GM10266 (cell line): ENCODE results near the gene PCDH9.

ENCODE experiments used
- DNase-seq: peaks from one replicate; pipeline ENCODE4 v3.0.0; 2012; ENCODE audit errors: extremely low spot score
- TF ChIP-seq, protein P1 (sequence below): IDR thresholded peaks from 2 replicates; pipeline ENCODE4 v1.5.1; 2012; ENCODE audit warnings: mild to moderate bottlenecking, low read depth; ENCODE audit not compliant: control insufficient read depth, insufficient read depth; ENCODE audit errors: missing control alignments

The PCDH9 gene

DNA sequence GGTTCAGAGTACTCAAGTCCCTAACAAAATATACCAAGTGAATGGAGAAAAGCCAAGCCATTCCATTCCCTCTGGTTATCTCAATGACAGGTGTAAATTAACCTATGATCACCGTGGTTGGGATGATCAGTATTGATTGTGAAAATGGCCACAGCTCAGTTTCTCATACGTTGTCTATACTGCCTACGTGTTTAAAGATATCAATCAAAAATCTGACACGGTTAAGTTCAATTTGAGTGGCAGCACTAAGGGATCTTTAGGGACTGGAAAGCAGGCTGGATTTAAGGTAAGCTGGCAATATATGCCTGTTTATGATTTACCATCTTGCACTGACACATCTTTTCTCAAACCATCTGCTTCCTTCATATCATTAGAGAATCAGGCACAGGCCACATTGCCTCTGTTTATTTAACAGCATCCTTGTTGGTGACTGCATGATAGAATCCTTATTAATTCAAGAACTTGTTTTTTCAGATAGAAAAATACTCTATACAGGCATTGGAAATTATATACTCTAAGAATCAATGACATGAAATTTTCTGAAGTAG lies 907.9 kb downstream of the PCDH9 start:
- no peak for DNase-seq
- TF ChIP-seq, protein P1, sequence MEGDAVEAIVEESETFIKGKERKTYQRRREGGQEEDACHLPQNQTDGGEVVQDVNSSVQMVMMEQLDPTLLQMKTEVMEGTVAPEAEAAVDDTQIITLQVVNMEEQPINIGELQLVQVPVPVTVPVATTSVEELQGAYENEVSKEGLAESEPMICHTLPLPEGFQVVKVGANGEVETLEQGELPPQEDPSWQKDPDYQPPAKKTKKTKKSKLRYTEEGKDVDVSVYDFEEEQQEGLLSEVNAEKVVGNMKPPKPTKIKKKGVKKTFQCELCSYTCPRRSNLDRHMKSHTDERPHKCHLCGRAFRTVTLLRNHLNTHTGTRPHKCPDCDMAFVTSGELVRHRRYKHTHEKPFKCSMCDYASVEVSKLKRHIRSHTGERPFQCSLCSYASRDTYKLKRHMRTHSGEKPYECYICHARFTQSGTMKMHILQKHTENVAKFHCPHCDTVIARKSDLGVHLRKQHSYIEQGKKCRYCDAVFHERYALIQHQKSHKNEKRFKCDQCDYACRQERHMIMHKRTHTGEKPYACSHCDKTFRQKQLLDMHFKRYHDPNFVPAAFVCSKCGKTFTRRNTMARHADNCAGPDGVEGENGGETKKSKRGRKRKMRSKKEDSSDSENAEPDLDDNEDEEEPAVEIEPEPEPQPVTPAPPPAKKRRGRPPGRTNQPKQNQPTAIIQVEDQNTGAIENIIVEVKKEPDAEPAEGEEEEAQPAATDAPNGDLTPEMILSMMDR, result no peak

DNA sequence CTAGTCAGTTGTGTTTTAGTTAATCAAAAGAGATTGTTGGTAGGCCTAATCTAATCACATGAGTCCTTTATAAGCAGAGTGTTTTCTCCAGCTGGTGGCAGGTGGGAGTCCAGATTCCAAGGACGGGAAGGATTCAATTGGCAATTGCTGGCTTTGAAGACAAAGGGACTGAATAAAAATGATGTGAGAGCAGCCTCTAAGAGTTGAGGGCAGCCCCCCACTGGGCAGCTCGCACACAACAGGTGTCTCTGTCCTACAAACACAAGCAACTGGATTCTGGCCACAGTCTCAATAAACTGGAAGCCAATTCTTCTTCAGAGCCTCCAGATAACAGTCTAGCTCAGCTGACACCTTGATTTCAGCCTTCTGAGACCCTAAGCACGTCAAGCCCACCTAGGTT lies 915.2 kb downstream of the PCDH9 start:
- no peak for DNase-seq
- TF ChIP-seq, protein P1, result no peak

DNA sequence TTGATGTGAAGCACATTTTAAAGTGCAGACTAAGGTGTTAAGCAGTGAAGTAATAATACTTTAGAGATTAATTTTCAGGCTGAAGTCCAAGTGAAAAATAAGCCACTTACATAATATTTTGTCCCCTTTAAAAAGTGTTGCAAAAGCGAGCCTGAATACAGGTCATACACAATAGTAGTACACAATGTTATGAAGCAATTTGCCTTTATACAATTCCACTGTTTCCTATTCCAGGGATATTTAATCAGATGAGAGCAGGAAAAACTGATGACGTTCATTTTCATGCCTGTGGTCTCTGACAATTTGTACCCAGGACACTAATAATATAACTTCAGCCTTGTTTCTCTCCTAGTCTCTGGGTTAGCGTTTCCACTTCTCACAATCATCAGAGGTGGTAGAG lies 916.7 kb downstream of the PCDH9 start:
- TF ChIP-seq, protein P1, result no peak
- no peak for DNase-seq

DNA sequence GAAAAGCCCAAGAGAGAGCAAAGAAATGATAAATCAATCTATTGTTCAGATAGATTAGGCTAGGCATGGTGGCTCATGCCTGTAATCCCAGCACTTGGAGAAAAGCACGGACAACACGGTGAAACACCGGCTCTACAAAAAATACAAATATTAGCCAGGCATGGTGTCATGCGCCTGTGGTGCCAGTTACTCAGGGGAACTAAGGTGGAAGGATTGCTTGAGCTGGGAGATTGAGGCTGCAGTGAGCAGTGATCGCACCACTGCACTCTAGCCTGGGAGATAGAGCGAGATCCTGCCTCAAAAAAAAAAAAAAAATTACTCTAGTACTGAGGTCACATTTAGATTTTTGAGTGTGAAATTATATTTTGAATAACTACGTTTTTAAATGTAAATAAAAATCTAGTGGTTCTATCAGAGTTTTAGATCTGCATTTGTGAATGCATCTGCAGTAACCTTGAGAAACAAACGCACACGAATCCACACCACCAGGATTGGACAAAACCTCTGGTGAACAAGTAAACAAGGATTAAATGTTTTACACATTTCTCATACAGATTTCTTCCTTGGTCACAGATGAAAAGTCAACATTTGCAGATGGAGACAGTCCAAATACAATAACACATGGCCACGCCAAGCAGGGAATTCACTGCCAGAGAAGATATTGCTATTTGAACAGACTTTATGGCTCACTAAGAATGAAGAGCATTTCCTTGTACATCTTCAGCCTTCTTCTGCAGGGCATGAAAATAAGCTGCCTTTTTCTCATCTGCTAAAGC lies 917.6 kb downstream of the PCDH9 start:
- TF ChIP-seq, protein P1, result no peak
- DNase-seq, result no peak

DNA sequence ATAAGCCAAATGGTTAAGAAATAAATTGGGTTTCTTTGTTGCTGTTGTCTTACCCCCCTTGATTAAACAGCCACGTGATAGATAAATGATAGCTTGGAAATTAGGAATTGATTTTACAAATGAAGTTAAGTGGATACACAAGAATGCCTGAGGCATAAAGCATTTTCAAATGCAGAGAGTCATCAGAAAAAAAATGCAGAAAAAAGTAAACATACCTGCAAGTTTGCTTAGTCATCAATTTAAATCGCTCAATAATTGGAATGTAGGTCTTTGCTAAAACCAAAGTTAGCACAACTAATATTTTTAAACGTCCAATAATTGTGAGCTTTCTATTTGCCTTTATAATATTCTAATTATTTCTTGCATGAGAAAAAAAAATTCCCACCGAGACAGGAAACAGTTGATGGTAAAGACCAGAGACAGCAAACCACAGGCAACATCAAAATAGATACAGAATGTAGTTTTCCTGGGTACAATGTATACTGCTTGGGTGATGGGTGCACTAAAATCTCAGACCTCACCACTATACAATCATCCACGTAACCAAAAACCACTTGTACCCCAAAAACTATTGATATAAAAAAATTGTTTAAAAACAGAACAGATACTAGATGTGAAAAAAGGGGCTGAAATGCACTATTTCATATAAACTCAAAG lies 924.0 kb downstream of the PCDH9 start:
- DNase-seq, result no peak
- TF ChIP-seq, protein P1, result no peak

DNA sequence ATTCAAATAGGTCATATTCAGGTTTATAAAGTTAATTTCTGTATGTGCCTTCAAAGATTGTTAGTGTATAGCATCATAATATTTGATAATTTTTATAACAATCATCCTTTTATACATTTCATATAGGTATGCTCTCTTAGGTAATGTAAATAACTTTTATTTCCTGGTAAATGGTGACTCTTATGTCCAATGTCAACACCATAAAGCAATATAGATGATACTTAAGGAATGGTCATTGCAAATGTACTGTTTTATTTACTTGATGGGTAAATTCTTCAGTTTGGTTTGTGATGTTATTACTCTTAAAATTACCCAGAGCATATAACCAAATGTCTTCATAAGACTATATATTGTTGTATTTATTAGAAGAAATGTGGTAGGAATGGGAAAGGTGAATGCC lies 928.7 kb downstream of the PCDH9 start:
- TF ChIP-seq, protein P1, result no peak
- no peak for DNase-seq

DNA sequence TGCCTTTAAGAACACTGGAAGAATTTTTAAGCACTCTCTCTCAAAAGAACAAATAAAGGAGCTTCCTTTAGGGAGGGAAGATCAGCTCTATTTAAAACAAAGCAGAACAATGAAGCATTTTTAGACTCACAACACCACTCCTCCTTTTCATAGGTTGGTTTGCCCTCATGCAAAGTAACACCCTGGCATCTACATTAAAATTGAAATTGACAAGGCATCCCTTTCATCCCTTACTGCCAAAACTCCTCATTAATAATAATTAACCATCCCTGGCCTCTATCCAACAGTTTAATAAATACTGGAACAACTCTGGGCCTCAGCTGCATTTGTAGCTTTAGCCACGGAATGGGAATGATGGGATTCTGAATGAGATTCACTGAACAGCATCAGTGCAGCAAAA lies 929.1 kb downstream of the PCDH9 start:
- no peak for DNase-seq
- TF ChIP-seq, protein P1, result no peak
